ENCODE results near the gene IFT20. TPM values are rescaled to one million over a fixed set of nuclear protein-coding genes. Genes with fewer than 3 reads are reported as not detected.
A peak's percentile ranks its signal among the peaks of the same experiment; 100 is the strongest.

The IFT20 gene
- total and polyA plus RNA-seq, 9 of the 15 experiments (the other 6 are each of a cell fraction or from before 2014, with no cell fraction given), result 11.2 to 38.6 (median 20.1) TPM

DNA sequence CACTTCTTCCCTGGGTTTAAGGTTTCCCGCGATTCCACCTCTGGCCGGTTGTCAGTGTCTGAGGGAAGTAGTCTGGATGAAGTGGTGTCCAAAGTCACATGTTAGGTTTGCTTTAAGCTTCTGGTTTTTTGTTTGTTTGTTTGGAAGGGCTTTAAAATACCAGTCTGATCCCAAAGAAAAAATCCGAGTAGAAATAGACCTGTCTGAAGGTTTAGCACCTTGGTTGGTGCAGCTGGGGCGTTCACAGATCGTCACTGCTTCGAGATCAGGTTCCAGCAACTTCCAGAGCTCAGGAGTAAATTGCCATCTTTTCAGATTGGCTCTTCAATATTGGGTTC is 15.7 kb downstream of the IFT20 start (continued):
- TF ChIP-seq, protein P1, sequence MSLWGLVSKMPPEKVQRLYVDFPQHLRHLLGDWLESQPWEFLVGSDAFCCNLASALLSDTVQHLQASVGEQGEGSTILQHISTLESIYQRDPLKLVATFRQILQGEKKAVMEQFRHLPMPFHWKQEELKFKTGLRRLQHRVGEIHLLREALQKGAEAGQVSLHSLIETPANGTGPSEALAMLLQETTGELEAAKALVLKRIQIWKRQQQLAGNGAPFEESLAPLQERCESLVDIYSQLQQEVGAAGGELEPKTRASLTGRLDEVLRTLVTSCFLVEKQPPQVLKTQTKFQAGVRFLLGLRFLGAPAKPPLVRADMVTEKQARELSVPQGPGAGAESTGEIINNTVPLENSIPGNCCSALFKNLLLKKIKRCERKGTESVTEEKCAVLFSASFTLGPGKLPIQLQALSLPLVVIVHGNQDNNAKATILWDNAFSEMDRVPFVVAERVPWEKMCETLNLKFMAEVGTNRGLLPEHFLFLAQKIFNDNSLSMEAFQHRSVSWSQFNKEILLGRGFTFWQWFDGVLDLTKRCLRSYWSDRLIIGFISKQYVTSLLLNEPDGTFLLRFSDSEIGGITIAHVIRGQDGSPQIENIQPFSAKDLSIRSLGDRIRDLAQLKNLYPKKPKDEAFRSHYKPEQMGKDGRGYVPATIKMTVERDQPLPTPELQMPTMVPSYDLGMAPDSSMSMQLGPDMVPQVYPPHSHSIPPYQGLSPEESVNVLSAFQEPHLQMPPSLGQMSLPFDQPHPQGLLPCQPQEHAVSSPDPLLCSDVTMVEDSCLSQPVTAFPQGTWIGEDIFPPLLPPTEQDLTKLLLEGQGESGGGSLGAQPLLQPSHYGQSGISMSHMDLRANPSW (CRISPR knock-in tag; IDR thresholded peaks at IDR 0.05), result no peak
- TF ChIP-seq EZH2 (IDR thresholded peaks at IDR 0.05; ENCODE audit: borderline replicate concordance, low read depth, low read length) (no peak), CHD1 (IDR thresholded peaks at IDR 0.05; ENCODE audit: low read length) (peak; percentile 31), ZNF445 (CRISPR knock-in tag; IDR thresholded peaks at IDR 0.05; ENCODE audit: low read depth) (no peak), NFE2L1 (tag; IDR thresholded peaks at IDR 0.05; ENCODE audit: borderline replicate concordance, low read depth) (no peak), ZNF644 (tag; IDR thresholded peaks at IDR 0.05; ENCODE audit: low read depth) (no peak), ZNF695 (CRISPR knock-in tag; IDR thresholded peaks at IDR 0.05) (no peak), ZNF121 (CRISPR knock-in tag; conservative IDR thresholded peaks at IDR 0.05) (no peak), CBX3 (IDR thresholded peaks at IDR 0.05; ENCODE audit: borderline replicate concordance in 1 of 2, low read length in 2 of 2) (0 out of 3 replicates have a peak, but pooled peaks of 1 of the 2 experiments have one; percentile 2), BRF1 (IDR thresholded peaks at IDR 0.05; ENCODE audit: borderline replicate concordance, extremely low read depth, insufficient read length) (no peak)
- TF ChIP-seq, protein P2, sequence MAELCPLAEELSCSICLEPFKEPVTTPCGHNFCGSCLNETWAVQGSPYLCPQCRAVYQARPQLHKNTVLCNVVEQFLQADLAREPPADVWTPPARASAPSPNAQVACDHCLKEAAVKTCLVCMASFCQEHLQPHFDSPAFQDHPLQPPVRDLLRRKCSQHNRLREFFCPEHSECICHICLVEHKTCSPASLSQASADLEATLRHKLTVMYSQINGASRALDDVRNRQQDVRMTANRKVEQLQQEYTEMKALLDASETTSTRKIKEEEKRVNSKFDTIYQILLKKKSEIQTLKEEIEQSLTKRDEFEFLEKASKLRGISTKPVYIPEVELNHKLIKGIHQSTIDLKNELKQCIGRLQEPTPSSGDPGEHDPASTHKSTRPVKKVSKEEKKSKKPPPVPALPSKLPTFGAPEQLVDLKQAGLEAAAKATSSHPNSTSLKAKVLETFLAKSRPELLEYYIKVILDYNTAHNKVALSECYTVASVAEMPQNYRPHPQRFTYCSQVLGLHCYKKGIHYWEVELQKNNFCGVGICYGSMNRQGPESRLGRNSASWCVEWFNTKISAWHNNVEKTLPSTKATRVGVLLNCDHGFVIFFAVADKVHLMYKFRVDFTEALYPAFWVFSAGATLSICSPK (IDR thresholded peaks at IDR 0.05; ENCODE audit: borderline replicate concordance), result no peak
- TF ChIP-seq, protein P3, sequence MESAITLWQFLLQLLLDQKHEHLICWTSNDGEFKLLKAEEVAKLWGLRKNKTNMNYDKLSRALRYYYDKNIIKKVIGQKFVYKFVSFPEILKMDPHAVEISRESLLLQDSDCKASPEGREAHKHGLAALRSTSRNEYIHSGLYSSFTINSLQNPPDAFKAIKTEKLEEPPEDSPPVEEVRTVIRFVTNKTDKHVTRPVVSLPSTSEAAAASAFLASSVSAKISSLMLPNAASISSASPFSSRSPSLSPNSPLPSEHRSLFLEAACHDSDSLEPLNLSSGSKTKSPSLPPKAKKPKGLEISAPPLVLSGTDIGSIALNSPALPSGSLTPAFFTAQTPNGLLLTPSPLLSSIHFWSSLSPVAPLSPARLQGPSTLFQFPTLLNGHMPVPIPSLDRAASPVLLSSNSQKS (CRISPR knock-in tag; IDR thresholded peaks at IDR 0.05), result no peak

All from K562 (cell line).